VCaP (cell line): Measurements from ENCODE around the gene GALNT18.

Source experiments
- H3K27ac ChIP-seq: fragments of 450-650 bp; 2 replicates; pipeline ENCODE4 v1.5.1; 2017
- TF ChIP-seq, protein P1 (sequence below): fragments of 450-650 bp; conservative IDR thresholded peaks from 2 replicates; pipeline ENCODE4 v1.5.1; 2017; ENCODE audit warnings: mild to moderate bottlenecking, moderate library complexity

GALNT18 gene

DNA sequence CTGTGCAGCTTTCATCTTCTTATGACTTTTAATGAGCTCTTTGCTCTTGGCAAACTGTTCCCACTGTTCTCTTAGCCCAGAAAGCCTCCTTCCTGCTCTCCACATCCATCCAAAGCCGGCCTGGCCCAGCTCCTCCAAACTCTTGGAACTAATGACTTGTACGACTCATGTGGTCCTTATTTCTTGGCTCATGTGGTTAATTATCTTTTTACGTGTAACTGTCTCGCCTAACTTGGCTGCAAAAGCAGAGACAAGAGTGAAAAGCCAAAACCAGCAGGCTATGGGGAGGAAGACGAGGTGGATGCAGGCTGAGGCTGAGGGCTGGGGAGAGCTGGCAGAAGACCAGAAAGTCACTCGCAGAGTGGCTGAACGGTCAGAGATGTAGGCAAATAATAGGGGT, 274.2 kb downstream of the GALNT18 start:
- H3K27ac ChIP-seq = peak overlapping the region; percentile 54
- TF ChIP-seq, protein P1, sequence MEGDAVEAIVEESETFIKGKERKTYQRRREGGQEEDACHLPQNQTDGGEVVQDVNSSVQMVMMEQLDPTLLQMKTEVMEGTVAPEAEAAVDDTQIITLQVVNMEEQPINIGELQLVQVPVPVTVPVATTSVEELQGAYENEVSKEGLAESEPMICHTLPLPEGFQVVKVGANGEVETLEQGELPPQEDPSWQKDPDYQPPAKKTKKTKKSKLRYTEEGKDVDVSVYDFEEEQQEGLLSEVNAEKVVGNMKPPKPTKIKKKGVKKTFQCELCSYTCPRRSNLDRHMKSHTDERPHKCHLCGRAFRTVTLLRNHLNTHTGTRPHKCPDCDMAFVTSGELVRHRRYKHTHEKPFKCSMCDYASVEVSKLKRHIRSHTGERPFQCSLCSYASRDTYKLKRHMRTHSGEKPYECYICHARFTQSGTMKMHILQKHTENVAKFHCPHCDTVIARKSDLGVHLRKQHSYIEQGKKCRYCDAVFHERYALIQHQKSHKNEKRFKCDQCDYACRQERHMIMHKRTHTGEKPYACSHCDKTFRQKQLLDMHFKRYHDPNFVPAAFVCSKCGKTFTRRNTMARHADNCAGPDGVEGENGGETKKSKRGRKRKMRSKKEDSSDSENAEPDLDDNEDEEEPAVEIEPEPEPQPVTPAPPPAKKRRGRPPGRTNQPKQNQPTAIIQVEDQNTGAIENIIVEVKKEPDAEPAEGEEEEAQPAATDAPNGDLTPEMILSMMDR = no peak

- TF ChIP-seq, protein P1 = no peak
- no peak overlapping the region for H3K27ac ChIP-seq
These were observed 275.5 kb downstream of the GALNT18 start for GRCh38 chr11:11346303-11346702.

DNA sequence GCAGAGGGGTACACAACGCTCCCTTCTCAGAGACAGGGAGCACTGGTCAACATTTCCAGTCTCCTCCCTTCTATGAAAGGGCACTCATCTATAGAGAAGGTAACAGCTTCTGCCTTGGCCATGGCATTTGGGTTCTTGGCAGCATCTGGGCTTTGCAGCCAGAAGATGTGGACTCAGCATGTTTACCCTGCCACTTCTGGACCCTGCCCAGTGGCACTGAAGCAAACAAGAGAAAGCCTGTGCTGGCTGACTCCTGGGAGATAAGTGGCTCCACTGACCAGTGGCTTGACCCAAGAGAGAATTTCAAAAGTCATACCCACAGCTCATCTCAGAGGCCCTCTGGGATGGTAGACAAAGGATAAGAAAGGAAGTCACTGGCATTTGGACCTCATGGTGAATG, 276.7 kb downstream of the GALNT18 start:
- TF ChIP-seq, protein P1 = no peak
- peak overlapping the region; percentile 22; the same call in 1 of the 2 replicates for H3K27ac ChIP-seq

DNA sequence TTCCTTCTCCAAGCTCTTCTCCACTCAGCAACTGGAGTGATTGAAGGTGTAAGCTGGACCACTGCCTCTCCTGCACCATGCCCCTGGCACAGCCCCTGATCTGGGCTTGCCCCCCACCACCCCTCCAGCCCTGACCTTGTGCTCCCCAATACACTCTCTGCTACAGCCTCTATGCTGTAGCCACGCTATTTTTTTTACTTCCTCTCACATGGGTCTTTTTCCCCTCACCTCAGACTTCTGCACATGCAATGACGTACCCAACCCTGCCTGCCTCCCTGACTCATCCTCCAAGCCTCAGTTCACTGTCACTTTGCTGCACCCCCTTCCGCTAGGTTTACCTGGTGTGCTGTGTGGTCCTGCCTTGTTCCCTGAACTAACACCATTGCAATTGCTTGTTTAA, 277.8 kb downstream of the GALNT18 start:
- TF ChIP-seq, protein P1 = no peak
- H3K27ac ChIP-seq = no peak overlapping the region

DNA sequence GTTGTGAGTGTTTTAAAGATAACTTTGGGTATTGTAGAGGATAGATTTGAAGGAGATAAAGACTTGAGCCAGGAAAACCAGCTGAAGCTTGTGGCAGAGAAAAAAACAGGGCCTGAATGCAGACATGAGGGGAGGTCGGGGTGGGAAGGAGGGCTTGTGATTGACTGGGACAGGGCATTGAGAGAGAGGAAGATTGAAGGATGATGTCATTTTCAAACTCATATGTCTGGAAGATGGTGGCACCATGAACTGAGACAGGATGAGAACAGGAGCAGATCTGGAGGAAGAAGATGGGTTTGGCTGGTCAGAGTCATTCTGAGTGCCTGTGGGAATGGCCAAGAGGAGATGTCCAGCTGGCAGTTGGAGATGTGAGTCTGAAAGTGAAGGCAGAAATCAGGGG, 283.5 kb downstream of the GALNT18 start:
- H3K27ac ChIP-seq = no peak overlapping the region
- TF ChIP-seq, protein P1 = no peak

DNA sequence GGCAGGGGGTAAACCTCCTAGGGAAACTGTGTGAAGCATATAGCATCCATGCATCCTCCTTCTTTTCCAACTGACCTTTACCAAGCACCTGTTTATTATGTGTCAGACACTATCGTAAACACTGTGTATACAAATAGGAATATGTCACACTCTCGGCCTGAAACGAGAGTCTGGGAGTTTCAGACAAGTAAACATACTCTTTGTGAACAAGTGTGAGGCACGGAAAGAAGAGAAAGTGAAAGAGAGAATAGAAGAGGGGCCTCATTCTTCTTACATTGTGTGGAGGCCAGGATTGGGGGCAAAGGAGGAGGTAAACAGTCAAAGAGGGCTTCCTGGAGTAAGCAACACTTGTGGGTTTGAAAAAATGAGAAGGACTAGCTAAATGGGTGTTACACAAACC, 285.1 kb downstream of the GALNT18 start:
- TF ChIP-seq, protein P1 = no peak
- H3K27ac ChIP-seq = no peak overlapping the region

- H3K27ac ChIP-seq = peak overlapping the region; percentile 18; the same call in 1 of the 2 replicates
- TF ChIP-seq, protein P1 = peak; percentile 34; the same call in 1 of the 2 replicates
These were observed 286.8 kb downstream of the GALNT18 start for GRCh38 chr11:11335043-11335442.

- TF ChIP-seq, protein P1 = no peak
These were observed 287.2 kb downstream of the GALNT18 start for GRCh38 chr11:11334607-11335006.

More at GRCh38 chr11:11334607-11335006, 287.2 kb downstream of the GALNT18 start:
- H3K27ac ChIP-seq = peak overlapping the region; percentile 18; the same call in 1 of the 2 replicates
